ENCODE results near the gene CKB. TPM values are rescaled to one million over a fixed set of nuclear protein-coding genes. Genes with fewer than 3 reads are reported as not detected.

Gene CKB
- total RNA-seq, 1 donor, result 5.1 TPM

DNA sequence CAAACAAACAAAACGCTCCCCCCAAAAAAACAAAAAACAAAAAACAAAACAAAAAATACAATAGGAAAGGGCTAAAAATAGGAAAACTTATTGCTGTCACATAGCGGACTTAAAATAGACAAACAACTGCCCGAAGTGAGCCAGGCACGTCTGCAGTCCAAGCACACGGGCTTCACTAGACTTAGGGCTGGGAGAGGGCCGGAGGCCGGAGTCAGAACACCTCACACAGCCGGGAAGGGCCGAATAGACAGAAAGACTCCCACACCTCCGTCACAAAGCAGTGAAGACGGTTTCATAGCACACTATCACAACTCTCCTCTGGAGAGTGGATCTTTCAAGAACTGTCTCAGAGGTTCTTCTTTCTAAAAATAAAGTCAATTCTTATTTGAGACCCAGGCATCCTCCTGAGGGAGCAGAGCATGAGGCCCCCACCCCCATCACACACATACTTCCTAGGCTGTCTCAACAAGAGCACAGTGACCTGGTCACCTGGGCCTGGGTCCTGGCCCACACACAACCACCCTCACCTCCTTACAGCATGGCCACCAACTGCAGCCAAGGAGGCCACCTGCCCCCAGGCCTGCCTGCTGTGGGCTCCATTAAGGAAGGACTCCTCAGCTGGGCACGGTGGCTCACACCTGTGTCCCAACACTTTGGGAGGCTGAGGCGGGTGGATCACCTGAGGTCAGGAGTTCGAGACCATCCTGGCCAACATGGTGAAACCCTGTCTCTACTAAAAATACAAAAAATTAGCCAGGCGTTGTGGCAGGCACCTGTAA, 33.1 kb upstream of the CKB start:
- Histone ChIP-seq H3K4me3 (ENCODE audit: insufficient read depth, low read length) (no peak overlapping the region), H4K20me1 (ENCODE audit: insufficient read depth, low read length) (peaks cover 53% of the 10 kb centered on the region), H2AFZ (ENCODE audit: low read length) (no peak overlapping the region), H3K79me2 (ENCODE audit: insufficient read depth, low read length) (peaks cover 58% of the 10 kb centered on the region), H3K36me3 (ENCODE audit: insufficient read depth, low read length) (peaks cover 33% of the 10 kb centered on the region), H3K27me3 (ENCODE audit: insufficient read depth, low read length) (no peaks in the 10 kb centered on the region), H3K27ac (ENCODE audit: low read depth, low read length) (no peak overlapping the region), H3K4me1 (ENCODE audit: insufficient read depth, low read length) (peaks cover 33% of the 10 kb centered on the region), H3K4me2 (ENCODE audit: insufficient read depth, low read length) (no peak overlapping the region), H3K9me3 (ENCODE audit: low read depth, low read length) (no peaks in the 10 kb centered on the region)
- TF ChIP-seq, protein P1, sequence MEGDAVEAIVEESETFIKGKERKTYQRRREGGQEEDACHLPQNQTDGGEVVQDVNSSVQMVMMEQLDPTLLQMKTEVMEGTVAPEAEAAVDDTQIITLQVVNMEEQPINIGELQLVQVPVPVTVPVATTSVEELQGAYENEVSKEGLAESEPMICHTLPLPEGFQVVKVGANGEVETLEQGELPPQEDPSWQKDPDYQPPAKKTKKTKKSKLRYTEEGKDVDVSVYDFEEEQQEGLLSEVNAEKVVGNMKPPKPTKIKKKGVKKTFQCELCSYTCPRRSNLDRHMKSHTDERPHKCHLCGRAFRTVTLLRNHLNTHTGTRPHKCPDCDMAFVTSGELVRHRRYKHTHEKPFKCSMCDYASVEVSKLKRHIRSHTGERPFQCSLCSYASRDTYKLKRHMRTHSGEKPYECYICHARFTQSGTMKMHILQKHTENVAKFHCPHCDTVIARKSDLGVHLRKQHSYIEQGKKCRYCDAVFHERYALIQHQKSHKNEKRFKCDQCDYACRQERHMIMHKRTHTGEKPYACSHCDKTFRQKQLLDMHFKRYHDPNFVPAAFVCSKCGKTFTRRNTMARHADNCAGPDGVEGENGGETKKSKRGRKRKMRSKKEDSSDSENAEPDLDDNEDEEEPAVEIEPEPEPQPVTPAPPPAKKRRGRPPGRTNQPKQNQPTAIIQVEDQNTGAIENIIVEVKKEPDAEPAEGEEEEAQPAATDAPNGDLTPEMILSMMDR (IDR thresholded peaks at IDR 0.05; ENCODE audit: extremely low read depth, low read depth, low read length), result no peak
- DNase-seq (ENCODE audit: insufficient read length, low spot score, missing footprints), result no peak

DNA sequence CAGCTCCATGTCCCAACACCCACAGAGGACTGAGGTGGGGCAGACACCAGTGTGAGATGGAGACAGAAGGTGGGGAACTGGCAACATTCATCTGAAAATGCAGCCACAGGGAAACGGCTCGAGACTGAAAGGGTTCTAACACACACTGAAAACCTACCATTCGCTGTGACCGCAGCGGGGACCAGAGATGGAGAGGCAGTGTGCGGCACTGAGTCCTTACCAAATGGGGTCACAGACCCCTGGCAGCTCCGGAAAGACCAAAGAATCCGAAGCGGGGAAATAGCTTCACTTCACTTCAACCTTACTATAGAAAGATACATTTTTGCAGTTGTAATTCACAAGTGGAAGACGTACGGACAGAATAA, 30.2 kb upstream of the CKB start:
- TF ChIP-seq, protein P1 (IDR thresholded peaks at IDR 0.05; ENCODE audit: extremely low read depth, low read depth, low read length), result no peak
- Histone ChIP-seq H2AFZ (ENCODE audit: low read length) (no peak overlapping the region), H3K9me3 (ENCODE audit: low read depth, low read length) (no peaks in the 10 kb centered on the region), H3K4me3 (ENCODE audit: insufficient read depth, low read length) (no peak overlapping the region), H3K36me3 (ENCODE audit: insufficient read depth, low read length) (peaks cover 5% of the 10 kb centered on the region), H3K27ac (ENCODE audit: low read depth, low read length) (peak overlapping the region; percentile 51), H4K20me1 (ENCODE audit: insufficient read depth, low read length) (peaks cover 34% of the 10 kb centered on the region), H3K79me2 (ENCODE audit: insufficient read depth, low read length) (peaks cover 33% of the 10 kb centered on the region), H3K4me1 (ENCODE audit: insufficient read depth, low read length) (peaks cover 23% of the 10 kb centered on the region), H3K4me2 (ENCODE audit: insufficient read depth, low read length) (peak overlapping the region; percentile 52), H3K27me3 (ENCODE audit: insufficient read depth, low read length) (no peaks in the 10 kb centered on the region)
- no peak for DNase-seq (ENCODE audit: insufficient read length, low spot score, missing footprints)

DNA sequence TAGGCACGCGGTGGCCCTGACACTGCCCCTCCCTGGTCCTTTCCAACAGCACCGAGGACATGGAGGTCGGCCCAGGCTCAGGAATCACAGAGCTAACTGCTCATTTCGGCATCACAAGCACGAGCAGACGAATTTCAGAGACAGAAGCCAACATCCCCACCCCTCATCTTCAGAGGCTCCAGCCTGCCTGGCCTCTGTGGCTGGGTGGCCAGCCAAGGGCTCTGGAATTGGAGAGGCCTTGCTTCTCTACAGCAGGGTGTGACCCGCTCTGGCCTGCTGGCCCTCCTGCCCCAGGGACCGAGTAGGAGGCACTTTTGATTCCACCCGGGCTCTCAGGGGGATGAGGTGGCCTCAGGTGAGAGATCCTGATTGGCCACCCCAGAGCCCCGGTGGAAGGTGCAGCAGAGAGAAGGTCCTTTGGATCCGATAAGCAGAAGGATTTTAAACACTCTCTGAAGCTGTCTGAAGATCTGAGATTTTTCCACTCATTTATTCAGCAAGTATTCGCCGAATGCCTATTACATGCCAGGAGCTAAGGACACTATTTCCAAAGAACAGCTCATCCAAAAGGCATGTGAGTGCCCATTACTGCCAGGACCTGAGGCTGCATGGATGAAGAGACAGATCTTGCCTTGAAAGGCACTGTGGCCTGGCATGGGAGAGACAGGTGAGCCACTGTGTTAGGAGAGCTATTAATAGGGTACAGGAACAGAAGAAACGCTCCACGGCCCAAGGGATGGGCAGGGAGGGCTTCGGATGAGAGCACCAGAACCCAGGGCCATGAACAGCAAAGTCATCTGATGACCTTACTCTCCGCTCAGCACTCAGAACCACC, 29.6 kb upstream of the CKB start:
- Histone ChIP-seq H3K27ac (ENCODE audit: low read depth, low read length) (peak overlapping the region; percentile 51), H3K4me1 (ENCODE audit: insufficient read depth, low read length) (peaks cover 18% of the 10 kb centered on the region), H4K20me1 (ENCODE audit: insufficient read depth, low read length) (peaks cover 31% of the 10 kb centered on the region), H2AFZ (ENCODE audit: low read length) (peak overlapping the region; percentile 58), H3K36me3 (ENCODE audit: insufficient read depth, low read length) (peaks cover 3% of the 10 kb centered on the region), H3K79me2 (ENCODE audit: insufficient read depth, low read length) (peaks cover 27% of the 10 kb centered on the region), H3K4me3 (ENCODE audit: insufficient read depth, low read length) (peak overlapping the region; percentile 22), H3K9me3 (ENCODE audit: low read depth, low read length) (no peaks in the 10 kb centered on the region), H3K4me2 (ENCODE audit: insufficient read depth, low read length) (peak overlapping the region; percentile 52), H3K27me3 (ENCODE audit: insufficient read depth, low read length) (no peaks in the 10 kb centered on the region)
- DNase-seq (ENCODE audit: insufficient read length, low spot score, missing footprints), result peak; percentile 96
- TF ChIP-seq, protein P1 (IDR thresholded peaks at IDR 0.05; ENCODE audit: extremely low read depth, low read depth, low read length), result no peak

DNA sequence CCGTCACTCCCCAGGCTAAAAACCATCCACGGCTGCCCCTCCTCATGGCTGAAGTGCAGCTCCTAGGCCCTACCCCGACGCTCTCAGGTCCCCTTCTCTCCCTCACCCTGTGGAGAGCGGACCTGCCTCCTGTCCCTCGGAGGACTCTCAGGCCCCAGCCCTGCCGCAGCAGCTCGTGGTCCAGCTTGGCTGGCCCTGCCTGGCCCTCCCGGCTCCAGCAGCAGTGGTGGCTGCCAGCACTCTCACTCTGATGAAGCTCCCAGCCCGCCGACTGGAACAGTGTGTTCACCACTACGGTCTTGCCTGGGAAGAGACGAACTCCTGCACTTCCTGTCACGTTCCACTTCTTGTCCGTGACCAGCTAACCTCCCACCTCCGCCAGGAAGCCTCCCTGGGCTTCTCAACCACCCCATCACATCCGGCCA, 28.7 kb upstream of the CKB start:
- TF ChIP-seq, protein P1 (IDR thresholded peaks at IDR 0.05; ENCODE audit: extremely low read depth, low read depth, low read length), result no peak

More for the DNA sequence above, 28.7 kb upstream of the CKB start:
- peaks cover 16% of the 10 kb centered on the region for H3K4me1 ChIP-seq (ENCODE audit: insufficient read depth, low read length)
- H3K27me3 ChIP-seq (ENCODE audit: insufficient read depth, low read length), result no peaks in the 10 kb centered on the region
- H3K9me3 ChIP-seq (ENCODE audit: low read depth, low read length), result no peaks in the 10 kb centered on the region
- H3K27ac ChIP-seq (ENCODE audit: low read depth, low read length), result peak overlapping the region; percentile 51
- no peak overlapping the region for H3K4me3 ChIP-seq (ENCODE audit: insufficient read depth, low read length)
- no peaks in the 10 kb centered on the region for H3K36me3 ChIP-seq (ENCODE audit: insufficient read depth, low read length)
- H2AFZ ChIP-seq (ENCODE audit: low read length), result no peak overlapping the region
- peak overlapping the region; percentile 52 for H3K4me2 ChIP-seq (ENCODE audit: insufficient read depth, low read length)
- peak; percentile 80 for DNase-seq (ENCODE audit: insufficient read length, low spot score, missing footprints)
- H4K20me1 ChIP-seq (ENCODE audit: insufficient read depth, low read length), result peaks cover 36% of the 10 kb centered on the region
- peaks cover 21% of the 10 kb centered on the region for H3K79me2 ChIP-seq (ENCODE audit: insufficient read depth, low read length)
